Parathyroid adenoma (tissue), 2 donors: ENCODE data around the gene ZMAT2.

Source experiments
- H2AFZ ChIP-seq: fragments of 300-600 bp; sonication (generic); one replicate; pipeline ENCODE4 v1.7.0; 2017; ENCODE audit warnings: antibody characterized with exemption, mild to moderate bottlenecking
- H3K27ac ChIP-seq: fragments of 300-600 bp; sonication (generic); one replicate; pipeline ENCODE4 v1.7.0; 2017
- H3K27me3 ChIP-seq: fragments of 300-600 bp; sonication (generic); one replicate; pipeline ENCODE4 v1.7.0; 2017; ENCODE audit warnings: low read length; ENCODE audit not compliant: control insufficient read depth, insufficient read depth
- H3K36me3 ChIP-seq: fragments of 300-600 bp; sonication (generic); one replicate; pipeline ENCODE4 v1.7.0; 2017; ENCODE audit warnings: low read length; ENCODE audit not compliant: control insufficient read depth, insufficient read depth
- H3K4me1 ChIP-seq: fragments of 300-600 bp; sonication (generic); one replicate; pipeline ENCODE4 v1.7.0; 2017; ENCODE audit warnings: control low read depth
- H3K4me2 ChIP-seq: fragments of 300-600 bp; sonication (generic); one replicate; pipeline ENCODE4 v1.7.0; 2017; ENCODE audit warnings: low read length
- H3K4me3 ChIP-seq: fragments of 300-600 bp; sonication (generic); one replicate; pipeline ENCODE4 v1.7.0; 2017; ENCODE audit warnings: low read depth, low read length
- H3K79me2 ChIP-seq: fragments of 300-600 bp; sonication (generic); one replicate; pipeline ENCODE4 v1.7.0; 2017; ENCODE audit warnings: control low read depth
- H3K9ac ChIP-seq: fragments of 300-600 bp; sonication (generic); one replicate; pipeline ENCODE4 v1.7.0; 2017; ENCODE audit warnings: mild to moderate bottlenecking
- H3K9me3 ChIP-seq: fragments of 300-600 bp; sonication (generic); one replicate; pipeline ENCODE4 v1.7.0; 2017; ENCODE audit warnings: low read length; ENCODE audit not compliant: control insufficient read depth
- CTCF ChIP-seq: fragments of 300-600 bp; sonication (generic); IDR thresholded peaks from one replicate; pipeline ENCODE4 v1.7.0; 2017; ENCODE audit warnings: antibody characterized with exemption, mild to moderate bottlenecking
- donor health status: primary hyperparathyroidism.

ZMAT2 gene

GRCh38 chr5:140671472-140672125 lies 28.6 kb upstream of the ZMAT2 start:
- Histone ChIP-seq H2AFZ (no peak overlapping the region), H3K4me1 (no peaks in the 10 kb centered on the region), H3K4me2 (no peak overlapping the region), H3K79me2 (no peaks in the 10 kb centered on the region), H3K36me3 (no peaks in the 10 kb centered on the region), H3K9me3 (no peaks in the 10 kb centered on the region), H3K27me3 (no peaks in the 10 kb centered on the region), H3K4me3 (no peak overlapping the region), H3K9ac (no peak overlapping the region), H3K27ac (no peak overlapping the region)
- no peak for TF ChIP-seq CTCF

GRCh38 chr5:140672455-140673186 lies 27.6 kb upstream of the ZMAT2 start:
- no peaks in the 10 kb centered on the region for H3K9me3 ChIP-seq
- H3K4me1 ChIP-seq = no peaks in the 10 kb centered on the region
- H3K36me3 ChIP-seq = no peaks in the 10 kb centered on the region
- H3K79me2 ChIP-seq = no peaks in the 10 kb centered on the region
- no peak overlapping the region for H3K9ac ChIP-seq
- H3K4me2 ChIP-seq = no peak overlapping the region
- H3K27me3 ChIP-seq = no peaks in the 10 kb centered on the region
- no peak overlapping the region for H3K27ac ChIP-seq
- no peak overlapping the region for H3K4me3 ChIP-seq
- TF ChIP-seq CTCF = no peak
- H2AFZ ChIP-seq = peak overlapping the region; percentile 8

- H3K79me2 ChIP-seq = no peaks in the 10 kb centered on the region
- no peaks in the 10 kb centered on the region for H3K27me3 ChIP-seq
- no peaks in the 10 kb centered on the region for H3K9me3 ChIP-seq
- no peaks in the 10 kb centered on the region for H3K36me3 ChIP-seq
- no peaks in the 10 kb centered on the region for H3K4me1 ChIP-seq
- no peak within 1 kb of the TSS for H3K27ac ChIP-seq
- H3K9ac ChIP-seq = no peak within 1 kb of the TSS
- H3K4me2 ChIP-seq = no peak within 1 kb of the TSS
- H3K4me3 ChIP-seq = no peak within 1 kb of the TSS
- no peak for TF ChIP-seq CTCF
- peak within 1 kb of the TSS; percentile 8 for H2AFZ ChIP-seq
These were observed 26.9 kb upstream of the ZMAT2 start, which contains the start of gene DND1 for GRCh38 chr5:140673187-140673976. DND1 (minus strand) TSS chr5:140673576; CDS start chr5:140673542, 34 bp downstream.

- Histone ChIP-seq H3K4me1 (no peaks in the 10 kb centered on the region), H3K27ac (no peak overlapping the region), H3K36me3 (no peaks in the 10 kb centered on the region), H3K79me2 (no peaks in the 10 kb centered on the region), H3K4me2 (no peak overlapping the region), H3K9me3 (no peaks in the 10 kb centered on the region), H2AFZ (no peak overlapping the region), H3K27me3 (no peaks in the 10 kb centered on the region), H3K4me3 (no peak overlapping the region), H3K9ac (no peak overlapping the region)
- no peak for TF ChIP-seq CTCF
These were observed 26.0 kb upstream of the ZMAT2 start for GRCh38 chr5:140674211-140674610.
